GM19328 (cell line): Measurements from ENCODE around the gene TRPV5.
A peak's percentile ranks its signal among the peaks of the same experiment; 100 is the strongest.

Experiments used
- ATAC-seq: cut with Tn5 transposase; IDR thresholded peaks from one replicate; pipeline ENCODE4 v1.9.1; 2021; ENCODE audit warnings: mild to moderate bottlenecking, moderate library complexity; ENCODE audit not compliant: unreplicated experiment

TRPV5 gene

GRCh38 chr7:142889816-142890215 lies 43.7 kb downstream of the TRPV5 start:
- no peak for ATAC-seq

DNA sequence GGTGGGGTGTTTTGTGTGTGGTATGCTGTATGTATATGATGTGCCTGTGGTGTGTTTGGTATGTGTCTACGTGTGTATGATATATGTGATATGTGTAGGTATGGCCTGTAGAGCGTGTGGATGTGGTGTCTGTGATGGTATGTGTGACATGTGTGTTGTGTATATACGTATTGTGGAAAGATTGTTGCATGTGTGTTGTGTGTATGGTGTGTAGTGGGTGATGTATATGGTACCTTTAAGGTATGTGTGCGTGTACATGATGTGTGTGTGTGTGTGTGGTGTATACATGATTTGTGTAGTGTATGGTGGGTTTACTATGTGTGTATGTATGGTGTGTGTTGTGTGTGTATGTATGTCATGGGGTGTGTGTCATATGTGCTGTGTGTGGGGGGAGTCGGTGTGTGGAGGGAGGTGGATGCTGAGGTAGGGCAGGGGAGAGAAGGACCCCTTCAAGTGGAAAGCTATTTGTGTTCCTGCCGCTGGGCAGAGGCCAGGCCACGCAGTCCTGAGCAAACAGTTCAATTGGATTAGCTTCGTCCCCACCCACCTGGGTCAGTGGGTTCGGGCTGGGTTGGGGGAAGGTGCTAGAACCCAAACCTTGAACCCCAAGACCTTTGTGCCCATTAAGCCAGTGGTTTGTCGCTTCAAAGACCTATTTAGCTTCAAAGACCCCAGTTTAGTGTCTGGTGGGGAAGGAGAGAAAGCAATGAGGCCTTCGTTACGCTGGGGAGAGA lies 46.1 kb downstream of the TRPV5 start:
- no peak for ATAC-seq

- ATAC-seq, result no peak
Measured at GRCh38 chr7:142886866-142887265, 46.7 kb downstream of the TRPV5 start.

GRCh38 chr7:142885311-142886230 lies 48.0 kb downstream of the TRPV5 start, which contains the start of gene TRPV6:
Gene TRPV6, minus strand, starts transcription at chr7:142885745.
- ATAC-seq, result no peak

DNA sequence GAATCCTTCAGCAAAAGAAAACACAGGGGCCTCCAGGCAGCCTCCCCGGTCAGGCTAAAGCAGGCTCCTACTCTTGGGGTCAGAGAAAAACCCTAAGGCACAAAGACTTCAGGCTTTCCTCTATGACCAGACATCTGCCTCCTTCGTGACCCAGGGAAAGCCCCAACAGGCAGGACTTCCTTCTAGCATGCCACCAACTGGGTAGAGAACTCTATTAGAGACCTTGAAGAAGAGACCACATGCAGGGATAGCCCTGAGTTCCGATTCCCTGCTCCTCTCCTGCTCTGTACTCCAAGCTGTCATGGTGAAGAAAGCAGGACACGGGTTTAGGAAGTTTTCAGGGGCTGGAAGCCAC lies 49.3 kb downstream of the TRPV5 start:
- ATAC-seq, result no peak

- ATAC-seq, result no peak
Measured at GRCh38 chr7:142883571-142884285, 49.8 kb downstream of the TRPV5 start.

- no peak for ATAC-seq
Measured at GRCh38 chr7:142883145-142883544, 50.4 kb downstream of the TRPV5 start.

DNA sequence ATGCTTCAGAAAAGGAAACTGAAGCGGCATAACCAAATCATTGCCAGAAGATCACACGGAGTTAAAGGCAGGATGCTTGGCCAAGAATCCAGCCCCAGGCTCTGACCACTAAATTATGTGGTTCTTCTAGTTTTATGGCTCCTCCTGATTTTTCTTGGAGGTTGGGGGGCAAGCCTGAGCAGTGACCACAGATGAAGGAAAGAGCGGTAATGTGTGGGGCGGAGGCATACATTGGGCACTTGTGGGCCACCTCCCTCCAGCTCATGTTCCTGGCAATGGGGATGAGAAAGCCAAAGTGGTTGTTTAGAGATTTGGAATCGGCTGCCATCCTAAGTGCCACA lies 51.2 kb downstream of the TRPV5 start:
- ATAC-seq, result no peak

DNA sequence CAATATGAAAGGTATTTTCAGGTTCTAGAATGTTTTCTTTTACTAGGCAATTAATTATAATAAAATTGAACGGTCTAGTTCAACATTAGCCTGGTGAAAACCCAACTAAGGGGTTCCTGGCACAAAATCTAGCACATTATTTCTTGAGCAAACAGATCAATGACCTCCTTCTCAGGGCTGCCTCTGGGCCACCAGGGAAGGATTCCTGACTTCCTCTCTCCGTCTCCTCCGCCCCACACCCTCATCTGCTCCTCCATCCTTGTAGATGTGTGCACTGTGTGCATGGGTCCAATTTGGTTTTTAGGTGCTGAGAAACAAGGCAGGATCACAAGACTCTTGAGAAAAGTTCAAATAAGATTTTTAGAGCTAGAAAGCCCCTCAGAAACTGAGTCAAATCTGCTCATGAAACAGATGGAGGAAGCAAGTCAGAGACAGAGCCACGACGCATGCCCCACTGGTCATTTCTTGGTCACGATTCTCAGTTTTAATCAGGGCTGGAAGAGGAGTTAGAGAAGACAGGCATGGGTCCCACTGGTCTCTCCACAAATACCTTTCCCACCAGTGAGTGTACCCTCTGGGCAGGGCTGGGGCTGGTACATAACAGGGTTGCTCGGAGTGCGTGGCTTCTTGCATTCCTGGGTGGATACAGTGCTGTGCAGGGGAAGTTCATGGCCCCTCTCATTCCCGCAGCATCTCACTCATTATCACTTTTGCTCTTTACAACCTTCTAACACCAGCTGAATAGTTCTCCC lies 51.8 kb downstream of the TRPV5 start:
- no peak for ATAC-seq

GRCh38 chr7:142880876-142881505 lies 52.6 kb downstream of the TRPV5 start:
- ATAC-seq, result peak; percentile 55

DNA sequence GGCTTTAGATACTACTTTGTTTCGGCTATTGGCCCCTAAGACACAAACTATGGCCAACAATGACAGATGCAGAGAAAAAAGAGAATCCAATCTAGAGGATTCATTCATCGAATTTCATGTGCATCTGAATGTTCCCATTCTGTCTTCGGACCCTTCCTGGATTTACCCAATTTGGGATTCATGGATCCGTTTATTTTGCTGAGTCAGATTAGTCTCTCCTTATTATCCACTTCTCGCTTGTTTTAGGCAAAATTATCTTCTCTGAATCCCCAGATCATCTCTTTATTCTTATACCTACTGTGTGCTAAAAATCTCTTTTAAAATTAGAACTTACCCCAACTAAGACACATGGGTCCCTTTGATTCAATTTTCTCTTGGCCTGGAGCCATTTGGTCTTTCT lies 54.5 kb downstream of the TRPV5 start:
- ATAC-seq, result no peak

DNA sequence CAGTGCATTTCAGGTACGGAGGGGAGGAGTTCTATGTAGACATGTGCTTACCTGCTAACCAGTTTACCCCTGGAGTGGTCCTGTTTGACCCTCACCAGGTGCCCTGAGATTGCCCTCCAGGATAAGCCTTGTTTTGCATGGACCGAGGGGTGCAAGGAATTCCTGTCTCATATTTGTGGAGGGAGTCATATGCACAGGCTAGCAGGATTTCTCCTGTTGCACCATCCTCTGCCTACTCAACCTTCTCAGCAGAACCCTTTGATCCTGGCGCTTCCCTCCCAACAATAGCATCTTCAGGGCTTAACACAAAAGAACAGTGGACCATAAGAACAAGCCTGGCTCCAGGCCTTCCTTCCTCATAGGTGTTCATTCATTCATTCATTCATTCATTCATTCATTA lies 55.2 kb downstream of the TRPV5 start:
- ATAC-seq, result no peak

GRCh38 chr7:142876991-142877910 lies 56.3 kb downstream of the TRPV5 start:
- no peak for ATAC-seq

GRCh38 chr7:142876236-142876960 lies 57.1 kb downstream of the TRPV5 start:
- ATAC-seq, result no peak

DNA sequence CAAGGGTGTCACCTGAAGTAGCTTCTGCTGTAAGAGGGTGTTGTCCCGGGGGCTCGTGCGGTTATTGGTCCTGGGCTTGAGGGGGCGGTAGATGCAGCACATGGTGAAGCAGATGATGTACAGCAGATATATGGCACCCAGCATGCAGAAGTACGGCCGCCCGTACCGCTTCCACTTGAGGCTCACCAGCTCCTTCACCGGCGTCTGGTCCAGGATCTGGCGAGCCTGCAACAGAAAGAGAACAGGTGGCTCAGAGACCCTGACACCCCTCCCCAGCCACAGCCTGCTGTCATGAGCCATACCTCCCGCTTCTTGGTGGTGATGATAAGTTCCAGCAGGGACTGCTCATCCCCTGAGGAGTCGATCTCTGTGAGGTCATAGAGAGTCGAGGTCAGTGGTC lies 58.1 kb downstream of the TRPV5 start:
- no peak for ATAC-seq

DNA sequence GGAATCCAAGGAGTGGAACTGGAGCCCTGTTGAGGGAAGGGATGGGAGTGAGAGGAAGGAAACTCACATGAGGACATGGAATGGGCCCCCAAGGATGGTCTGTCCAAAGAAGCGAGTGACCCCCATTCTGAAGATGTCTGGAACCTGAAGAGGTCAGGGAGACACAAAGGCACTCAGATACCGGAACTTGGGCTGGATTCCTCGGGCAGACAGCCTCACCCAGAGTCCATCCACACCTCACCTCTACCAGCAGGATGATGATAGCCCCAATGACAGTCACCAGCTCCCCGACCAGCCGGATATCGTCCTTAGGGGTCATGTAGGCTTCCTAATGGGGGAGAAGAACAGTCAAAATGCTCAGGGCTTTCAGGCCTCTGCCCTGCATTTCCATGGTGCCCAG lies 58.7 kb downstream of the TRPV5 start:
- ATAC-seq, result no peak

DNA sequence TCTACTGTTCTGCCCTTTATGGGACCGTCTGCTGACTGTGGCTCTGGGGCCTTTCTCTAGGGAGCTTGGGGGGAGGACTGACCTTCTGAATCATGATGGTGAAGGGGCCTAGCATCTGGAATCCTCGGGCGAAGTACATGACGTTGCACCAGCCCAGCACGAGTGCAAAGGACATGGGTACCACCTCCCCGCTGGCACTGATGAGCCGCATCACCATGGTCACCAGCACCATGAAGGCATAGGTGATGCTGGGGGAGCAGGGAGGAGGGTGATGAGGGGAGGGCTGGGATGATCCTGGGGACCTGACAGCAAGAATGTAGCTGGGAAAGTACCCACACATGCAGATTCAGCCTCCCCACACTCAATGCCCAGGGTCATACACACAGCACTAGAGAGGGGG lies 59.1 kb downstream of the TRPV5 start:
- no peak for ATAC-seq

- no peak for ATAC-seq
Measured at GRCh38 chr7:142873871-142874270, 59.7 kb downstream of the TRPV5 start.

GRCh38 chr7:142873281-142873784 lies 60.2 kb downstream of the TRPV5 start:
- ATAC-seq, result peak; percentile 51
